Trophoblast cell (in vitro differentiated cells and primary cell): ENCODE measurements around the gene AOC2.

Experiments used
- DNase-seq, 2 donors: peaks; one replicate each; pipeline ENCODE4 v3.0.0-alpha.2; 2016
- H2AFZ ChIP-seq: 2 replicates; pipeline ENCODE4 v1.6.1; 2013; ENCODE audit warnings: low read length, moderate library complexity, mild to moderate bottlenecking; ENCODE audit not compliant: insufficient read depth, poor library complexity
- H2AK5ac ChIP-seq: 2 replicates; pipeline ENCODE4 v1.6.1; 2013; ENCODE audit warnings: mild to moderate bottlenecking, low read length
- H2BK120ac ChIP-seq: 2 replicates; pipeline ENCODE4 v1.6.1; 2013; ENCODE audit warnings: low read length, mild to moderate bottlenecking, moderate library complexity; ENCODE audit not compliant: insufficient read depth, poor library complexity
- H2BK12ac ChIP-seq: 2 replicates; pipeline ENCODE4 v1.6.1; 2013; ENCODE audit warnings: mild to moderate bottlenecking, low read length, moderate library complexity
- H2BK5ac ChIP-seq: 2 replicates; pipeline ENCODE4 v1.6.1; 2013; ENCODE audit warnings: low read length, low read depth, moderate library complexity, mild to moderate bottlenecking; ENCODE audit not compliant: poor library complexity
- H3K14ac ChIP-seq: 2 replicates; pipeline ENCODE4 v1.6.1; 2013; ENCODE audit warnings: mild to moderate bottlenecking, low read length
- H3K18ac ChIP-seq: 2 replicates; pipeline ENCODE4 v1.6.1; 2013; ENCODE audit warnings: mild to moderate bottlenecking, low read length
- H3K23ac ChIP-seq: 2 replicates; pipeline ENCODE4 v1.6.1; 2013; ENCODE audit warnings: low read length
- H3K27ac ChIP-seq: 2 replicates; pipeline ENCODE4 v1.5.1; 2013; ENCODE audit warnings: low read depth, mild to moderate bottlenecking, inconsistent platforms, low read length, moderate library complexity
- H3K27me3 ChIP-seq: 2 replicates; pipeline ENCODE4 v1.6.1; 2013; ENCODE audit warnings: inconsistent platforms, mild to moderate bottlenecking, low read length, moderate library complexity; ENCODE audit not compliant: insufficient read depth
- H3K36me3 ChIP-seq, 2 experiments: 1 replicate in 1 of 2; 2 replicates in 1 of 2; pipeline ENCODE4 v1.6.1; 2013; ENCODE audit warnings: low read length in 2 of 2, mild to moderate bottlenecking in 2 of 2, moderate library complexity in 1 of 2; ENCODE audit not compliant: insufficient read depth in 2 of 2, control insufficient read depth in 1 of 2
- H3K4ac ChIP-seq: 2 replicates; pipeline ENCODE4 v1.6.1; 2013; ENCODE audit warnings: low read depth, mild to moderate bottlenecking, low read length, moderate library complexity
- H3K4me1 ChIP-seq, 2 experiments: 1 replicate in 1 of 2; 2 replicates in 1 of 2; pipeline ENCODE4 v1.6.1; 2013; ENCODE audit warnings: low read length in 2 of 2, mild to moderate bottlenecking in 2 of 2, moderate library complexity in 1 of 2; ENCODE audit not compliant: insufficient read depth in 2 of 2, control insufficient read depth in 1 of 2
- H3K4me2 ChIP-seq: 2 replicates; pipeline ENCODE4 v1.6.1; 2013; ENCODE audit warnings: inconsistent platforms, mild to moderate bottlenecking, low read length, moderate library complexity
- H3K4me3 ChIP-seq: 2 replicates; pipeline ENCODE4 v1.5.1; 2013; ENCODE audit warnings: mild to moderate bottlenecking, low read depth, low read length, inconsistent platforms
- H3K79me1 ChIP-seq: one replicate; pipeline ENCODE4 v1.6.1; 2013; ENCODE audit warnings: low read length
- H3K79me2 ChIP-seq: 2 replicates; pipeline ENCODE4 v1.6.1; 2013; ENCODE audit warnings: low read length, mild to moderate bottlenecking; ENCODE audit not compliant: control insufficient read depth, insufficient read depth, poor library complexity
- H3K9ac ChIP-seq: 2 replicates; pipeline ENCODE4 v1.6.1; 2013; ENCODE audit warnings: mild to moderate bottlenecking, low read length
- H3K9me3 ChIP-seq: 2 replicates; pipeline ENCODE4 v1.6.1; 2013; ENCODE audit warnings: low read depth, mild to moderate bottlenecking, control low read depth, inconsistent platforms, low read length; ENCODE audit not compliant: insufficient read depth
- H4K12ac ChIP-seq: 2 replicates; pipeline ENCODE4 v1.6.1; 2013; ENCODE audit warnings: low read depth, mild to moderate bottlenecking, low read length, moderate library complexity
- H4K8ac ChIP-seq: 2 replicates; pipeline ENCODE4 v1.6.1; 2013; ENCODE audit warnings: low read depth, mild to moderate bottlenecking, low read length, moderate library complexity
- H4K91ac ChIP-seq: one replicate; pipeline ENCODE4 v1.6.1; 2013; ENCODE audit warnings: low read depth, mild to moderate bottlenecking, low read length, moderate library complexity
- WGBS: extraction: QIAGEN DNeasy Blood & Tissue Kit; methylation state at CpG from one replicate; pipeline ENCODE4 v1.1.7; 2013; ENCODE audit warnings: missing lambda C conversion rate; ENCODE audit not compliant: insufficient read length, insufficient coverage; ENCODE audit errors: extremely low coverage; 5-methylcytosine and 5-hydroxymethylcytosine counted together

Gene AOC2

GRCh38 chr17:42803074-42803883 is 41.1 kb upstream of the AOC2 start:
- H3K27me3 ChIP-seq: no peaks in the 10 kb centered on the region
- WGBS: no CpG with 5 or more reads among the region's 2 CpGs
- H4K91ac ChIP-seq: no peak overlapping the region
- H3K27ac ChIP-seq: no peak overlapping the region
- peaks cover 2% of the 10 kb centered on the region for H3K79me2 ChIP-seq
- H2AFZ ChIP-seq: no peak overlapping the region
- no peak overlapping the region for H2AK5ac ChIP-seq
- no peak overlapping the region for H3K4me3 ChIP-seq
- H3K4me2 ChIP-seq: no peak overlapping the region
- peaks cover 2% of the 10 kb centered on the region for H3K79me1 ChIP-seq
- no peak overlapping the region for H3K18ac ChIP-seq
- peaks cover 0 to 3% of the 10 kb centered on the region in 2 experiments for H3K4me1 ChIP-seq
- no peak overlapping the region for H4K8ac ChIP-seq
- no peak overlapping the region for H3K23ac ChIP-seq
- DNase-seq: no peak
- H2BK12ac ChIP-seq: no peak overlapping the region
- H2BK5ac ChIP-seq: no peak overlapping the region
- no peaks in the 10 kb centered on the region for H3K9me3 ChIP-seq
- no peak overlapping the region for H2BK120ac ChIP-seq
- no peak overlapping the region for H3K9ac ChIP-seq
- H3K36me3 ChIP-seq: no peaks in the 10 kb centered on the region
- no peak overlapping the region for H3K14ac ChIP-seq
- H3K4ac ChIP-seq: no peak overlapping the region
- no peak overlapping the region for H4K12ac ChIP-seq

- Histone ChIP-seq H3K4me2 (no peak overlapping the region), H4K8ac (no peak overlapping the region), H3K79me2 (no peaks in the 10 kb centered on the region), H3K27ac (no peak overlapping the region), H2AFZ (no peak overlapping the region), H3K9me3 (no peaks in the 10 kb centered on the region), H3K18ac (no peak overlapping the region), H2BK5ac (no peak overlapping the region), H4K91ac (no peak overlapping the region), H2BK120ac (no peak overlapping the region), H3K36me3 (peaks cover 2% of the 10 kb centered on the region in 2 experiments), H3K4me3 (no peak overlapping the region), H3K27me3 (no peaks in the 10 kb centered on the region), H2BK12ac (no peak overlapping the region), H3K4me1 (no peaks in the 10 kb centered on the region), H3K9ac (no peak overlapping the region), H4K12ac (no peak overlapping the region), H3K23ac (no peak overlapping the region), H2AK5ac (no peak overlapping the region), H3K79me1 (no peaks in the 10 kb centered on the region), H3K14ac (no peak overlapping the region), H3K4ac (no peak overlapping the region)
- DNase-seq: peak in 1 of 2 donors; percentile 41
- WGBS: no CpG with 5 or more reads among the region's 1 CpG
Observed at GRCh38 chr17:42804918-42805367, 39.4 kb upstream of the AOC2 start.

GRCh38 chr17:42806249-42806648 is 38.1 kb upstream of the AOC2 start:
- Histone ChIP-seq H3K27ac (no peak overlapping the region), H4K12ac (no peak overlapping the region), H2BK5ac (no peak overlapping the region), H3K23ac (no peak overlapping the region), H4K91ac (no peak overlapping the region), H3K4me1 (no peaks in the 10 kb centered on the region), H3K36me3 (peaks cover 4 to 9% of the 10 kb centered on the region in 2 experiments), H3K27me3 (no peaks in the 10 kb centered on the region), H3K4ac (no peak overlapping the region), H2AFZ (no peak overlapping the region), H3K18ac (no peak overlapping the region), H4K8ac (no peak overlapping the region), H3K9me3 (no peaks in the 10 kb centered on the region), H3K4me3 (no peak overlapping the region), H3K4me2 (no peak overlapping the region), H3K9ac (no peak overlapping the region), H3K79me2 (no peaks in the 10 kb centered on the region), H3K79me1 (no peaks in the 10 kb centered on the region), H2BK12ac (no peak overlapping the region), H3K14ac (no peak overlapping the region), H2BK120ac (no peak overlapping the region), H2AK5ac (no peak overlapping the region)
- no CpG with 5 or more reads among the region's 1 CpG for WGBS
- DNase-seq: no peak

- H3K4me1 ChIP-seq: no peaks in the 10 kb centered on the region
- no peak overlapping the region for H2AFZ ChIP-seq
- H4K12ac ChIP-seq: no peak overlapping the region
- peak in 1 of 2 donors; percentile 12 for DNase-seq
- peaks cover 12 to 15% of the 10 kb centered on the region in 2 experiments for H3K36me3 ChIP-seq
- no peak overlapping the region for H3K4ac ChIP-seq
- H2BK5ac ChIP-seq: no peak overlapping the region
- no peak overlapping the region for H3K14ac ChIP-seq
- H3K79me1 ChIP-seq: no peaks in the 10 kb centered on the region
- H2BK12ac ChIP-seq: no peak overlapping the region
- no peak overlapping the region for H3K4me2 ChIP-seq
- H3K27ac ChIP-seq: no peak overlapping the region
- H2AK5ac ChIP-seq: no peak overlapping the region
- H3K9ac ChIP-seq: no peak overlapping the region
- no peak overlapping the region for H4K8ac ChIP-seq
- no peak overlapping the region for H3K4me3 ChIP-seq
- H3K9me3 ChIP-seq: no peaks in the 10 kb centered on the region
- no peak overlapping the region for H2BK120ac ChIP-seq
- H3K23ac ChIP-seq: no peak overlapping the region
- H4K91ac ChIP-seq: no peak overlapping the region
- H3K18ac ChIP-seq: no peak overlapping the region
- H3K79me2 ChIP-seq: no peaks in the 10 kb centered on the region
- no CpG with 5 or more reads among the region's 3 CpGs for WGBS
- no peaks in the 10 kb centered on the region for H3K27me3 ChIP-seq
Observed at GRCh38 chr17:42809250-42809649, 35.1 kb upstream of the AOC2 start.
